ENCODE data around the gene USP53.
A peak's percentile ranks its signal among the peaks of the same experiment; 100 is the strongest.
"Not testable (repeated sequence)": the region's sequence is repeated elsewhere in the genome, so short reads cannot be mapped to it uniquely, and the experiment has no call there.

The USP53 gene

GRCh38 chr4:119212234-119212963 lies at the start of gene USP53:
Gene USP53 (plus strand): TSS chr4:119212713. CDS start chr4:119239760, 27,047 bp downstream.
- TF ChIP-seq YY1 (IDR thresholded peaks at IDR 0.05; ENCODE audit: insufficient read depth, insufficient read length), result no peak
- TF ChIP-seq SUZ12 (IDR thresholded peaks at IDR 0.05; ENCODE audit: extremely low read depth, insufficient read depth, insufficient read length), result no peak
- TF ChIP-seq ZNF274 (IDR thresholded peaks at IDR 0.05; ENCODE audit: low read depth, low read length), result no peak

GRCh38 chr4:119165767-119166166 lies 46.7 kb upstream of the USP53 start:
- Histone ChIP-seq H3K4me1 (ENCODE audit: insufficient read depth, insufficient read length) (no peaks in the 10 kb centered on the region), H3K27me3 (ENCODE audit: insufficient read depth, insufficient read length) (no peaks in the 10 kb centered on the region), H3K9me3 (ENCODE audit: insufficient read depth, low read length) (no peaks in the 10 kb centered on the region), H3K36me3 (ENCODE audit: insufficient read depth, insufficient read length, low read length) (no peaks in the 10 kb centered on the region), H3K9ac (ENCODE audit: insufficient read length, low read depth) (no peak overlapping the region), H3K4me3 (ENCODE audit: insufficient read length, low read depth) (no peak overlapping the region)
- no peak for DNase-seq (ENCODE audit: low read depth, low spot score)
- no peak for TF ChIP-seq ZNF274 (IDR thresholded peaks at IDR 0.05; ENCODE audit: low read depth, low read length)
- no peak for TF ChIP-seq SUZ12 (IDR thresholded peaks at IDR 0.05; ENCODE audit: extremely low read depth, insufficient read depth, insufficient read length)
- no peak for TF ChIP-seq YY1 (IDR thresholded peaks at IDR 0.05; ENCODE audit: insufficient read depth, insufficient read length)

More at GRCh38 chr4:119212234-119212963, at the start of gene USP53:
- Histone ChIP-seq H3K9ac (ENCODE audit: insufficient read length, low read depth) (peak within 1 kb of the TSS; percentile 95), H3K27me3 (ENCODE audit: insufficient read depth, insufficient read length) (no peaks in the 10 kb centered on the region), H3K9me3 (ENCODE audit: insufficient read depth, low read length) (no peaks in the 10 kb centered on the region), H3K4me3 (ENCODE audit: insufficient read length, low read depth) (peak within 1 kb of the TSS; percentile 84), H3K4me1 (ENCODE audit: insufficient read depth, insufficient read length) (no peaks in the 10 kb centered on the region), H3K36me3 (ENCODE audit: insufficient read depth, insufficient read length, low read length) (peaks cover 3% of the 10 kb centered on the region)
- peak; percentile 87 for DNase-seq (ENCODE audit: low read depth, low spot score)

GRCh38 chr4:119170195-119170594 lies 42.3 kb upstream of the USP53 start:
- H3K4me1 ChIP-seq (ENCODE audit: insufficient read depth, insufficient read length), result no peaks in the 10 kb centered on the region
- H3K9me3 ChIP-seq (ENCODE audit: insufficient read depth, low read length), result no peaks in the 10 kb centered on the region
- no peaks in the 10 kb centered on the region for H3K27me3 ChIP-seq (ENCODE audit: insufficient read depth, insufficient read length)
- no peak overlapping the region for H3K4me3 ChIP-seq (ENCODE audit: insufficient read length, low read depth)
- no peak overlapping the region for H3K9ac ChIP-seq (ENCODE audit: insufficient read length, low read depth)
- TF ChIP-seq YY1 (IDR thresholded peaks at IDR 0.05; ENCODE audit: insufficient read depth, insufficient read length), result no peak
- no peak for TF ChIP-seq ZNF274 (IDR thresholded peaks at IDR 0.05; ENCODE audit: low read depth, low read length)
- TF ChIP-seq SUZ12 (IDR thresholded peaks at IDR 0.05; ENCODE audit: extremely low read depth, insufficient read depth, insufficient read length), result no peak
- no peaks in the 10 kb centered on the region for H3K36me3 ChIP-seq (ENCODE audit: insufficient read depth, insufficient read length, low read length)
- DNase-seq (ENCODE audit: low read depth, low spot score), result no peak

- no peak overlapping the region for H3K9ac ChIP-seq (ENCODE audit: insufficient read length, low read depth)
- DNase-seq (ENCODE audit: low read depth, low spot score), result no peak
- no peak overlapping the region for H3K4me3 ChIP-seq (ENCODE audit: insufficient read length, low read depth)
- H3K9me3 ChIP-seq (ENCODE audit: insufficient read depth, low read length), result no peaks in the 10 kb centered on the region
- H3K27me3 ChIP-seq (ENCODE audit: insufficient read depth, insufficient read length), result no peaks in the 10 kb centered on the region
- H3K36me3 ChIP-seq (ENCODE audit: insufficient read depth, insufficient read length, low read length), result no peaks in the 10 kb centered on the region
- TF ChIP-seq ZNF274 (IDR thresholded peaks at IDR 0.05; ENCODE audit: low read depth, low read length), result no peak
- no peak for TF ChIP-seq YY1 (IDR thresholded peaks at IDR 0.05; ENCODE audit: insufficient read depth, insufficient read length)
- no peak for TF ChIP-seq SUZ12 (IDR thresholded peaks at IDR 0.05; ENCODE audit: extremely low read depth, insufficient read depth, insufficient read length)
- H3K4me1 ChIP-seq (ENCODE audit: insufficient read depth, insufficient read length), result no peaks in the 10 kb centered on the region
These were observed 40.3 kb upstream of the USP53 start for GRCh38 chr4:119172223-119172622.

- DNase-seq (ENCODE audit: low read depth, low spot score); H3K9me3 ChIP-seq (ENCODE audit: insufficient read depth, low read length); H3K36me3 ChIP-seq (ENCODE audit: insufficient read depth, insufficient read length, low read length); H3K9ac ChIP-seq (ENCODE audit: insufficient read length, low read depth); H3K27me3 ChIP-seq (ENCODE audit: insufficient read depth, insufficient read length); H3K4me3 ChIP-seq (ENCODE audit: insufficient read length, low read depth); H3K4me1 ChIP-seq (ENCODE audit: insufficient read depth, insufficient read length): not testable (repeated sequence)
These were observed 38.7 kb upstream of the USP53 start for GRCh38 chr4:119173729-119174361.

- Histone ChIP-seq H3K9ac (ENCODE audit: insufficient read length, low read depth) (no peak overlapping the region), H3K4me1 (ENCODE audit: insufficient read depth, insufficient read length) (no peaks in the 10 kb centered on the region), H3K27me3 (ENCODE audit: insufficient read depth, insufficient read length) (no peaks in the 10 kb centered on the region), H3K9me3 (ENCODE audit: insufficient read depth, low read length) (no peaks in the 10 kb centered on the region), H3K4me3 (ENCODE audit: insufficient read length, low read depth) (no peak overlapping the region), H3K36me3 (ENCODE audit: insufficient read depth, insufficient read length, low read length) (no peaks in the 10 kb centered on the region)
- no peak for DNase-seq (ENCODE audit: low read depth, low spot score)
- TF ChIP-seq SUZ12 (IDR thresholded peaks at IDR 0.05; ENCODE audit: extremely low read depth, insufficient read depth, insufficient read length) (no peak), ZNF274 (IDR thresholded peaks at IDR 0.05; ENCODE audit: low read depth, low read length) (no peak), YY1 (IDR thresholded peaks at IDR 0.05; ENCODE audit: insufficient read depth, insufficient read length) (no peak)
These were observed 33.5 kb upstream of the USP53 start for GRCh38 chr4:119179011-119179410.

- Histone ChIP-seq H3K36me3 (ENCODE audit: insufficient read depth, insufficient read length, low read length) (no peaks in the 10 kb centered on the region), H3K9me3 (ENCODE audit: insufficient read depth, low read length) (no peaks in the 10 kb centered on the region), H3K4me1 (ENCODE audit: insufficient read depth, insufficient read length) (no peaks in the 10 kb centered on the region), H3K27me3 (ENCODE audit: insufficient read depth, insufficient read length) (no peaks in the 10 kb centered on the region), H3K9ac (ENCODE audit: insufficient read length, low read depth) (no peak overlapping the region), H3K4me3 (ENCODE audit: insufficient read length, low read depth) (no peak overlapping the region)
- no peak for DNase-seq (ENCODE audit: low read depth, low spot score)
- TF ChIP-seq ZNF274 (IDR thresholded peaks at IDR 0.05; ENCODE audit: low read depth, low read length) (no peak), YY1 (IDR thresholded peaks at IDR 0.05; ENCODE audit: insufficient read depth, insufficient read length) (no peak), SUZ12 (IDR thresholded peaks at IDR 0.05; ENCODE audit: extremely low read depth, insufficient read depth, insufficient read length) (no peak)
These were observed 28.4 kb upstream of the USP53 start for GRCh38 chr4:119184128-119184527.
